Endothelial cell of umbilical vein (primary cell): Measurements from ENCODE around the gene ADSL. TPM values are rescaled to one million over a fixed set of nuclear protein-coding genes. Genes with fewer than 3 reads are reported as not detected.

Source experiments
- BruUV-seq: library from RNA; stranded (reverse); fragments of 400-500 nt; replicated peaks from 2 replicates; lab custom pipeline; 2021; lab: Mats Ljungman, UMichigan
- CTCF ChIA-PET: fragments of 300-600, 350-600 bp; sonication (Branson Sonifier 250); formaldehyde crosslinking; loops from one replicate; lab custom pipeline; 2021; ENCODE audit warnings: antibody characterized with exemption, inconsistent platforms; lab: Charles Lee
- POLR2A ChIA-PET: fragments of 300-600, 350-600 bp; sonication (Branson Sonifier 250); formaldehyde crosslinking; loops from one replicate; lab custom pipeline; 2021; ENCODE audit warnings: antibody characterized with exemption, inconsistent platforms; lab: Charles Lee
- DNase-seq: peaks from one replicate; pipeline ENCODE4 v3.0.0-alpha.2; 2011; ENCODE audit warnings: low read depth, low spot score
- FAIRE-seq: peaks from 2 replicates; lab custom pipeline; 2011; peaks lifted over from hg19 to GRCh38; lab: Jason Lieb, UNC
- H2AFZ ChIP-seq: 2 replicates; pipeline ENCODE4 v1.6.0; 2012; ENCODE audit warnings: low read depth, low read length, control low read depth, inconsistent platforms
- H3K27ac ChIP-seq: 2 replicates; pipeline ENCODE4 v1.5.1; 2011; ENCODE audit warnings: low read depth, mild to moderate bottlenecking, control low read depth, low read length, moderate library complexity; ENCODE audit not compliant: insufficient read depth
- H3K27me3 ChIP-seq, 2 experiments: 2 replicates each; pipeline versions ENCODE4 v1.6.0 to v1.6.1; 2011; ENCODE audit warnings: low read length in 2 of 2, mixed read lengths in 1 of 2; ENCODE audit not compliant: control insufficient read depth in 2 of 2, insufficient read depth in 2 of 2
- H3K36me3 ChIP-seq, 2 experiments: 2 replicates in 1 of 2; 3 replicates in 1 of 2; pipeline ENCODE4 v1.5.1; 2011; ENCODE audit warnings: low read length in 2 of 2, mild to moderate bottlenecking in 1 of 2, moderate library complexity in 1 of 2; ENCODE audit not compliant: control insufficient read depth in 2 of 2, insufficient read depth in 2 of 2; ENCODE audit errors: extremely low read depth in 1 of 2
- H3K4me1 ChIP-seq: 3 replicates; pipeline ENCODE4 v1.5.1; 2011; ENCODE audit warnings: mild to moderate bottlenecking, low read length; ENCODE audit not compliant: control insufficient read depth, insufficient read depth; ENCODE audit errors: extremely low read depth
- H3K4me2 ChIP-seq: 2 replicates; pipeline ENCODE4 v1.6.1; 2011; ENCODE audit warnings: low read length, control low read depth, mixed read lengths; ENCODE audit not compliant: insufficient read depth
- H3K4me3 ChIP-seq, 3 experiments: fragments of 200-600 bp in 1 of 3; sonication (generic), shearing (Covaris generic) in 1 of 3; replicated peaks in 1 of 3; 2 replicates each; pipeline ENCODE4 v1.5.1; 2011 to 2016; ENCODE audit warnings: control low read depth in 3 of 3, low read length in 3 of 3, mild to moderate bottlenecking in 2 of 3, inconsistent platforms in 1 of 3, low read depth in 1 of 3, moderate library complexity in 1 of 3; ENCODE audit not compliant: insufficient read depth in 1 of 3
- H3K79me2 ChIP-seq: 2 replicates; pipeline ENCODE4 v1.6.0; 2012; ENCODE audit warnings: low read length, inconsistent platforms; ENCODE audit not compliant: control insufficient read depth, insufficient read depth
- H3K9ac ChIP-seq: replicated peaks from 2 replicates; pipeline ENCODE3; 2011; ENCODE audit warnings: low read length, control low read depth; ENCODE audit not compliant: insufficient read depth; ENCODE audit errors: extremely low read depth
- H3K9me1 ChIP-seq: replicated peaks from 3 replicates; pipeline ENCODE4 v1.6.0; 2011; ENCODE audit warnings: mild to moderate bottlenecking, low read length; ENCODE audit not compliant: control insufficient read depth, insufficient read depth; ENCODE audit errors: extremely low read depth
- H3K9me3 ChIP-seq: replicated peaks from 2 replicates; pipeline ENCODE4 v1.5.1; 2012; ENCODE audit warnings: low read length, inconsistent platforms; ENCODE audit not compliant: control insufficient read depth, insufficient read depth
- H4K20me1 ChIP-seq: replicated peaks from 2 replicates; pipeline ENCODE3; 2011; ENCODE audit warnings: mild to moderate bottlenecking, low read length; ENCODE audit not compliant: control insufficient read depth, insufficient read depth; ENCODE audit errors: extremely low read depth
- EZH2 ChIP-seq: IDR thresholded peaks from 2 replicates; pipeline ENCODE4 v1.6.1; 2012; ENCODE audit warnings: borderline replicate concordance, low read depth, mild to moderate bottlenecking, moderate library complexity, low read length, inconsistent platforms; ENCODE audit not compliant: severe bottlenecking
- FOS ChIP-seq: IDR thresholded peaks from 2 replicates; pipeline ENCODE4 v1.6.1; 2011; ENCODE audit warnings: mild to moderate bottlenecking, low read length, moderate library complexity, borderline replicate concordance; ENCODE audit not compliant: insufficient read depth
- GATA2 ChIP-seq: IDR thresholded peaks from 2 replicates; pipeline ENCODE4 v1.7.0; 2011; ENCODE audit warnings: low read depth, mild to moderate bottlenecking, moderate library complexity, mixed read lengths, low read length; ENCODE audit not compliant: insufficient read length, insufficient read depth
- JUN ChIP-seq: IDR thresholded peaks from 2 replicates; pipeline ENCODE4 v1.6.1; 2011; ENCODE audit warnings: borderline replicate concordance, low read depth; ENCODE audit not compliant: insufficient read length, insufficient read depth
- MYC ChIP-seq: IDR thresholded peaks from one replicate; pipeline ENCODE4 v1.6.1; 2011; ENCODE audit warnings: mild to moderate bottlenecking, low read depth, low read length
- POLR2A ChIP-seq: IDR thresholded peaks from 2 replicates; pipeline ENCODE4 v1.6.1; 2012; ENCODE audit warnings: low read depth, mild to moderate bottlenecking, control low read depth, low read length
- POLR2AphosphoS5 ChIP-seq: IDR thresholded peaks from 2 replicates; pipeline ENCODE4 v1.6.1; 2012; ENCODE audit warnings: low read depth, mild to moderate bottlenecking, control low read depth, low read length, moderate library complexity; ENCODE audit not compliant: insufficient read depth
- dilution Hi-C: fragments of 300-500 bp; cut with MboI; formaldehyde crosslinking; loops from one replicate; pipeline ENCODE4 v1.15.0; 2019; ENCODE audit warnings: low sequenced_read_pairs; ENCODE audit not compliant: extremely low pct_ligation_motif_present
- intact Hi-C: fragments of 100-400 bp; cut with micrococcal nuclease; formaldehyde crosslinking; loops from one replicate; pipeline ENCODE4 v1.10.0; 2022
- polyA plus RNA-seq, 4 experiments: library from polyadenylated mRNA; depleted of rRNA in 3 of 4; stranded (reverse) in 3 of 4; unstranded in 1 of 4; fragments of >200 nt; gene quantifications; 2 replicates each; pipeline versions ENCODE4 v1.2.1 to v1.2.3, GENCODE V29; 2011 to 2012; ENCODE audit warnings: missing spikeins in 1 of 4
- total RNA-seq: library from RNA; stranded (reverse); gene quantifications from 2 replicates; pipeline ENCODE4 v1.2.3, GENCODE V29; 2021
- TF ChIP-seq, protein P1 (sequence below), 2 donors: IDR thresholded peaks; 1 replicate in 1 of 2; 2 replicates in 1 of 2; pipeline ENCODE4 v1.5.1; 2011; ENCODE audit warnings: low read length in 2 of 2, mild to moderate bottlenecking in 2 of 2, moderate library complexity in 2 of 2, control low read depth in 1 of 2, inconsistent platforms in 1 of 2, low read depth in 1 of 2; ENCODE audit not compliant: insufficient read depth in 1 of 2; ENCODE audit errors: extremely low read depth in 1 of 2
- TF ChIP-seq, protein P2 (sequence below): IDR thresholded peaks from 2 replicates; pipeline ENCODE4 v1.6.1; 2011; ENCODE audit not compliant: insufficient read depth, insufficient read length

Gene ADSL
- total and polyA plus RNA-seq, 2 donors (not counting 3 experiments of a cell fraction or from before 2014, with no cell fraction given) = 103 to 141 TPM

DNA sequence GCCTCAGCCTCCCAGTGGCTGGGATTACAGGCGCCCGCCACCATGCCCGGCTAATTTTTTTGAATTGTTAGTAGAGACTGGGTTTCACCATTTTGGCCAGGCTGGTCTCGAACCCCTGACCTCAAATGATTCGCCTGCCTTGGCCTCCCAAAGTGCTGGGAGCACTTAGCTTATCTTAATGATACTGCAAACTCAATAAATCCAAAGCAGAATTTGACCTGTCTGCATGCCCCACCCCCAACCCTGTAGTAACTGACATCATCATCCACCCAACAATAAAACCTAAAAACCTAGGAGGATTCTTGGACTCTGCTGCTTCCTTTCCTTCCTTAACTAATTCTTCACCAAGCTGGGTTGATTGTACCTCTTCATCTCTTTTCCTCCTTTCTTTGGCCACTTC, 6.3 kb upstream of the ADSL start:
- no peaks in the 10 kb centered on the region for H4K20me1 ChIP-seq
- BruUV-seq = TSS peak; percentile 4
- H3K79me2 ChIP-seq = no peaks in the 10 kb centered on the region
- H3K36me3 ChIP-seq = no peaks in the 10 kb centered on the region
- no peak for DNase-seq
- peaks cover 4% of the 10 kb centered on the region for H3K4me1 ChIP-seq
- no peak overlapping the region for H3K27ac ChIP-seq
- no peak for TF ChIP-seq MYC
- TF ChIP-seq, protein P1, sequence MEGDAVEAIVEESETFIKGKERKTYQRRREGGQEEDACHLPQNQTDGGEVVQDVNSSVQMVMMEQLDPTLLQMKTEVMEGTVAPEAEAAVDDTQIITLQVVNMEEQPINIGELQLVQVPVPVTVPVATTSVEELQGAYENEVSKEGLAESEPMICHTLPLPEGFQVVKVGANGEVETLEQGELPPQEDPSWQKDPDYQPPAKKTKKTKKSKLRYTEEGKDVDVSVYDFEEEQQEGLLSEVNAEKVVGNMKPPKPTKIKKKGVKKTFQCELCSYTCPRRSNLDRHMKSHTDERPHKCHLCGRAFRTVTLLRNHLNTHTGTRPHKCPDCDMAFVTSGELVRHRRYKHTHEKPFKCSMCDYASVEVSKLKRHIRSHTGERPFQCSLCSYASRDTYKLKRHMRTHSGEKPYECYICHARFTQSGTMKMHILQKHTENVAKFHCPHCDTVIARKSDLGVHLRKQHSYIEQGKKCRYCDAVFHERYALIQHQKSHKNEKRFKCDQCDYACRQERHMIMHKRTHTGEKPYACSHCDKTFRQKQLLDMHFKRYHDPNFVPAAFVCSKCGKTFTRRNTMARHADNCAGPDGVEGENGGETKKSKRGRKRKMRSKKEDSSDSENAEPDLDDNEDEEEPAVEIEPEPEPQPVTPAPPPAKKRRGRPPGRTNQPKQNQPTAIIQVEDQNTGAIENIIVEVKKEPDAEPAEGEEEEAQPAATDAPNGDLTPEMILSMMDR (IDR thresholded peaks at IDR 0.05; ENCODE audit: extremely low read depth in 1 of 2, insufficient read depth in 1 of 2, low read depth in 1 of 2, low read length in 2 of 2) = no peak
- no peak for TF ChIP-seq POLR2A
- TF ChIP-seq GATA2 = no peak
- TF ChIP-seq JUN = no peak
- TF ChIP-seq, protein P2, sequence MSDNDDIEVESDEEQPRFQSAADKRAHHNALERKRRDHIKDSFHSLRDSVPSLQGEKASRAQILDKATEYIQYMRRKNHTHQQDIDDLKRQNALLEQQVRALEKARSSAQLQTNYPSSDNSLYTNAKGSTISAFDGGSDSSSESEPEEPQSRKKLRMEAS = no peak
- no peak for TF ChIP-seq EZH2
- no peak for TF ChIP-seq POLR2AphosphoS5
- TF ChIP-seq FOS = no peak
- no peak overlapping the region for H3K4me2 ChIP-seq
- no peak overlapping the region for H3K9ac ChIP-seq
- no peak overlapping the region for H2AFZ ChIP-seq
- no peak for FAIRE-seq
- H3K9me3 ChIP-seq = no peaks in the 10 kb centered on the region
- intact Hi-C loops (no loop called here), dilution Hi-C loops (no loop called here)
- H3K4me3 ChIP-seq = no peak overlapping the region
- H3K9me1 ChIP-seq = no peaks in the 10 kb centered on the region
- POLR2A ChIA-PET = no interaction called here
- H3K27me3 ChIP-seq = no peaks in the 10 kb centered on the region
- CTCF ChIA-PET = interaction anchor here (0.9 kb wide), 1 partner anchor 303 kb away, joined by 3 read pairs; no protein-coding TSS in a partner anchor
